A549 (cell line): ENCODE results near the gene SMARCA1.

Source experiments
- ESRRA ChIP-seq: fragments of 150-350 bp; IDR thresholded peaks from 2 replicates; pipeline ENCODE4 v1.6.1; 2014; ENCODE audit warnings: mild to moderate bottlenecking, low read length, borderline replicate concordance
- FOSL2 ChIP-seq, 2 experiments: fragments of 450-650 bp in 1 of 2; fragments of >200 bp in 1 of 2; sonication (Bioruptor Twin) in 1 of 2; formaldehyde crosslinking; IDR thresholded peaks; 2 replicates each; pipeline versions ENCODE4 v1.5.0 to v1.6.1; 2016 to 2020; ENCODE audit warnings: mild to moderate bottlenecking in 1 of 2, moderate library complexity in 1 of 2
- PHF8 ChIP-seq: fragments of 200-600 bp; sonication (generic); IDR thresholded peaks from 2 replicates; pipeline ENCODE4 v1.6.1; 2016; ENCODE audit warnings: low read depth, mild to moderate bottlenecking, antibody characterized with exemption, moderate library complexity, borderline replicate concordance

GRCh38 chrX:129525162-129525561 lies 1.9 kb upstream of the SMARCA1 start:
- TF ChIP-seq PHF8 (no peak), FOSL2 (IDR thresholded peaks at IDR 0.05) (no peak), FOSL2 (CRISPR knock-in tag; IDR thresholded peaks at IDR 0.05) (no peak), ESRRA (no peak)
